ENCODE data around the gene ZBTB7C. TPM values are rescaled to one million over a fixed set of nuclear protein-coding genes. Genes with fewer than 3 reads are reported as not detected.

Gene ZBTB7C
- total RNA-seq, 1 experiment from 2014 or later, result 0.32 TPM

DNA sequence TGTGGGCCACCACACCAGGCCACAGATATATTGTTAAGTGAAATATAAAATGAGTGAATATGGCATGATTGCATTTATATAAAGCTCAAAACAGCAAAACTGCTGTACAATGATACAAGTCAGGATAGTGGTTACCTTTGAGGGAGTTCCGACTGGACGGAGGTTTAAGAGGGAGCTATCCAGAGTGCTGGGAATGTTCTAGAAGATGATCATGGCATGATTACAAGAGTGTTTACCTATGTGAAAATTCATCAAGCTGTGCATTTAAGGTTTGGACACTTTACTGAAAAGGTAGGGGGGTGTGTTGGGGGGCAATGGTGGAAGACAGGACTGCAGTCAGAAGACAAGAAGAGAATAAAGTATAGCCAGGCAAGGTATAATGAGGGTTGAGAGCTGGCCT lies 201.4 kb downstream of the ZBTB7C start:
- Histone ChIP-seq H3K27me3 (replicated peaks; ENCODE audit: insufficient read depth, low read depth, low read length, poor library complexity) (no peaks in the 10 kb centered on the region), H3K4me1 (ENCODE audit: insufficient read depth, low read length, poor library complexity, severe bottlenecking) (no peaks in the 10 kb centered on the region), H3K9me3 (ENCODE audit: low read depth, low read length, poor library complexity, severe bottlenecking) (no peaks in the 10 kb centered on the region), H3K27ac (ENCODE audit: low read depth, low read length, poor library complexity, severe bottlenecking) (no peak overlapping the region), H3K4me3 (ENCODE audit: low read depth, low read length, poor library complexity, severe bottlenecking) (no peak overlapping the region), H3K36me3 (ENCODE audit: insufficient read depth, low read length, poor library complexity, severe bottlenecking) (no peaks in the 10 kb centered on the region)
- intact Hi-C loops (cut with micrococcal nuclease; ENCODE audit: unreplicated experiment), result no loop called here
- BruUV-seq (replicated peaks), result no TSS peak
- DNase-seq (ENCODE audit: low spot score), result no peak
- POLR2A ChIA-PET (ENCODE audit: low non-redundant PET), result no interaction called here
- CTCF ChIA-PET, result no interaction called here
- TF ChIP-seq, protein P1, sequence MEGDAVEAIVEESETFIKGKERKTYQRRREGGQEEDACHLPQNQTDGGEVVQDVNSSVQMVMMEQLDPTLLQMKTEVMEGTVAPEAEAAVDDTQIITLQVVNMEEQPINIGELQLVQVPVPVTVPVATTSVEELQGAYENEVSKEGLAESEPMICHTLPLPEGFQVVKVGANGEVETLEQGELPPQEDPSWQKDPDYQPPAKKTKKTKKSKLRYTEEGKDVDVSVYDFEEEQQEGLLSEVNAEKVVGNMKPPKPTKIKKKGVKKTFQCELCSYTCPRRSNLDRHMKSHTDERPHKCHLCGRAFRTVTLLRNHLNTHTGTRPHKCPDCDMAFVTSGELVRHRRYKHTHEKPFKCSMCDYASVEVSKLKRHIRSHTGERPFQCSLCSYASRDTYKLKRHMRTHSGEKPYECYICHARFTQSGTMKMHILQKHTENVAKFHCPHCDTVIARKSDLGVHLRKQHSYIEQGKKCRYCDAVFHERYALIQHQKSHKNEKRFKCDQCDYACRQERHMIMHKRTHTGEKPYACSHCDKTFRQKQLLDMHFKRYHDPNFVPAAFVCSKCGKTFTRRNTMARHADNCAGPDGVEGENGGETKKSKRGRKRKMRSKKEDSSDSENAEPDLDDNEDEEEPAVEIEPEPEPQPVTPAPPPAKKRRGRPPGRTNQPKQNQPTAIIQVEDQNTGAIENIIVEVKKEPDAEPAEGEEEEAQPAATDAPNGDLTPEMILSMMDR (conservative IDR thresholded peaks at IDR 0.05; ENCODE audit: low read depth, low read length), result no peak
- TF ChIP-seq EZH2 (IDR thresholded peaks at IDR 0.05; ENCODE audit: borderline replicate concordance, low read depth, low read length, poor library complexity, severe bottlenecking), result no peak

DNA sequence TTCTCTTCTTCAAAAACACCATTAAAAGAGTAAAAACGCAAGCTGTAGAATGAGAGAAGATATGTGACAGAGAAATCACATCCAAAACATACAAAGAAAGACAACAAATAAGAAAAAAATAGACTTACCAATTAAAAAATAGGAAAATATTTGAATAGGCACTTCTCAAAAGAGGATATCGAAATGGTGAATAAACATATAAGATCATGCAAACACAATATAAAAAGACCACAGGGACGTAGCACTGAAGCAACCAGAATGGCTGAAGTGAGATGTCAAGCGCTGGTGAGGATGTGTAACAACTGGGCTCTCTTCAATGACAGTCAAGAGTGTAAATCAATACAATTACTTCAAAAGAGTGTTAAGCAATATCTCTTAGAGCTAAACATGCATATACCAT lies 202.3 kb downstream of the ZBTB7C start:
- POLR2A ChIA-PET (ENCODE audit: low non-redundant PET), result no interaction called here
- intact Hi-C loops (cut with micrococcal nuclease; ENCODE audit: unreplicated experiment), result no loop called here
- H3K27ac ChIP-seq (ENCODE audit: low read depth, low read length, poor library complexity, severe bottlenecking), result no peak overlapping the region
- no peak for DNase-seq (ENCODE audit: low spot score)
- no peak for TF ChIP-seq EZH2 (IDR thresholded peaks at IDR 0.05; ENCODE audit: borderline replicate concordance, low read depth, low read length, poor library complexity, severe bottlenecking)
- TF ChIP-seq, protein P1 (conservative IDR thresholded peaks at IDR 0.05; ENCODE audit: low read depth, low read length), result no peak
- no TSS peak for BruUV-seq (replicated peaks)
- no peaks in the 10 kb centered on the region for H3K36me3 ChIP-seq (ENCODE audit: insufficient read depth, low read length, poor library complexity, severe bottlenecking)
- no peaks in the 10 kb centered on the region for H3K9me3 ChIP-seq (ENCODE audit: low read depth, low read length, poor library complexity, severe bottlenecking)
- no peaks in the 10 kb centered on the region for H3K27me3 ChIP-seq (replicated peaks; ENCODE audit: insufficient read depth, low read depth, low read length, poor library complexity)
- CTCF ChIA-PET, result interaction anchor here (0.6 kb wide), 1 partner anchor 239 kb away, joined by 4 read pairs; no protein-coding TSS in a partner anchor
- H3K4me3 ChIP-seq (ENCODE audit: low read depth, low read length, poor library complexity, severe bottlenecking), result no peak overlapping the region
- no peaks in the 10 kb centered on the region for H3K4me1 ChIP-seq (ENCODE audit: insufficient read depth, low read length, poor library complexity, severe bottlenecking)

DNA sequence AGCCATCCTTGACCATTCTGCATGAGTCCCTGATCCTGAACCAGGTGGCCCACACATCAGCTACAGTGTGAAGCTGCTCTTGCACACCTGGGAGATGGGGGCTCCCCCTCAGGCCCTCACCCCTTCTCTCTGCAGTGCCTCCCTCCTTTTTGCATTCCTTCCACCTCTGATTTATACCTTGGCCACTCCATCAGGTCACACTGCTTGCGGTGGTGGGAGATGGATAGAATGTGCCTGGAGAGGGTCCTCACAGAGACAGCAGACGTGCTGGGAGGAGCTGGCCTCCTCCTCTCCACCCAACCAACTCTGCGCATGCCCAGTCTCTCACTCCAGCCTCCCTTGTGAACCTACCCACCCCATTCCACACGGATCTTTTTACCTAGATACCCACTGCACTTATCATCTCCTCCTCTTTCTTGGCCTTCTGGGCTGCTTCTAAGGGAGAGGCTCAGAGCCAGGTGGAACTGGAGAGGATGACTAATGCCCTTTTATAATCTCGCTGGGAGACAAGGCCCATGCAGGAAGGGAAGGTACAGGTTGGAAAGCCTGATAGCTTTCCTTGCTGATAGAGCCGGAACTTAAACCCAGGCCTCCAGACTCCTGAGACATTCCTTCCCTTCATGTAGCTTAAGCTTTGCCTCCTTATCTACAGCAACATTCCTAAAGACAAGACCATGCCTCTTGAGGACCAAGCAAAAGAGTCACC lies 205.1 kb downstream of the ZBTB7C start:
- TF ChIP-seq, protein P1 (conservative IDR thresholded peaks at IDR 0.05; ENCODE audit: low read depth, low read length), result no peak
- H3K27ac ChIP-seq (ENCODE audit: low read depth, low read length, poor library complexity, severe bottlenecking), result no peak overlapping the region
- ChIA-PET CTCF (no interaction called here), POLR2A (ENCODE audit: low non-redundant PET) (no interaction called here)
- BruUV-seq (replicated peaks), result no TSS peak
- no peaks in the 10 kb centered on the region for H3K9me3 ChIP-seq (ENCODE audit: low read depth, low read length, poor library complexity, severe bottlenecking)
- H3K4me3 ChIP-seq (ENCODE audit: low read depth, low read length, poor library complexity, severe bottlenecking), result no peak overlapping the region
- DNase-seq (ENCODE audit: low spot score), result no peak
- H3K27me3 ChIP-seq (replicated peaks; ENCODE audit: insufficient read depth, low read depth, low read length, poor library complexity), result peaks cover 6% of the 10 kb centered on the region
- H3K36me3 ChIP-seq (ENCODE audit: insufficient read depth, low read length, poor library complexity, severe bottlenecking), result no peaks in the 10 kb centered on the region
- intact Hi-C loops (cut with micrococcal nuclease; ENCODE audit: unreplicated experiment), result no loop called here
- H3K4me1 ChIP-seq (ENCODE audit: insufficient read depth, low read length, poor library complexity, severe bottlenecking), result no peaks in the 10 kb centered on the region
